HPDE6-E6E7 (cell line): ENCODE results near the gene LDAH.

Experiments used
- DNase-seq: peaks from one replicate; pipeline ENCODE4 v3.0.0; 2011; ENCODE audit warnings: missing footprints; ENCODE audit errors: extremely low spot score

LDAH gene

GRCh38 chr2:20667531-20668401 lies 155.1 kb downstream of the LDAH start:
- no peak for DNase-seq

GRCh38 chr2:20667151-20667530 lies 155.8 kb downstream of the LDAH start:
- DNase-seq, result no peak

GRCh38 chr2:20666304-20667150 lies 156.4 kb downstream of the LDAH start, which contains the start of gene GDF7:
Gene GDF7 (plus strand): TSS chr2:20667144. CDS start chr2:20667240, 96 bp downstream.
- no peak for DNase-seq

- no peak for DNase-seq
Measured at GRCh38 chr2:20666005-20666303, 156.9 kb downstream of the LDAH start.

GRCh38 chr2:20665243-20666004 lies 157.5 kb downstream of the LDAH start:
- DNase-seq, result no peak

- DNase-seq, result no peak
Measured at GRCh38 chr2:20664431-20665242, 158.3 kb downstream of the LDAH start.

- DNase-seq, result no peak
Measured at GRCh38 chr2:20664071-20664390, 158.9 kb downstream of the LDAH start.

- DNase-seq, result no peak
Measured at GRCh38 chr2:20663196-20664070, 159.5 kb downstream of the LDAH start.

- DNase-seq, result no peak
Measured at GRCh38 chr2:20662308-20662937, 160.5 kb downstream of the LDAH start.

- peak; percentile 58 for DNase-seq
Measured at GRCh38 chr2:20661421-20662307, 161.2 kb downstream of the LDAH start.

GRCh38 chr2:20660506-20661420 lies 162.1 kb downstream of the LDAH start:
- peak; percentile 71 for DNase-seq

- no peak for DNase-seq
Measured at GRCh38 chr2:20657522-20658235, 165.2 kb downstream of the LDAH start.

GRCh38 chr2:20656561-20656960 lies 166.3 kb downstream of the LDAH start:
- no peak for DNase-seq

- no peak for DNase-seq
Measured at GRCh38 chr2:20654535-20654813, 168.4 kb downstream of the LDAH start.

GRCh38 chr2:20653695-20654534 lies 169.0 kb downstream of the LDAH start:
- no peak for DNase-seq
